ENCODE measurements around the gene NEK7. TPM values are rescaled to one million over a fixed set of nuclear protein-coding genes. Genes with fewer than 3 reads are reported as not detected.
"Not testable (repeated sequence)": the region's sequence is repeated elsewhere in the genome, so short reads cannot be mapped to it uniquely, and the experiment has no call there.

Gene NEK7
- 46.1 and 59.3 TPM in 2 replicates for total RNA-seq (2014; rRNA removed; shearing (Covaris generic))

- DNase-seq (ENCODE audit: low read depth), result peak; percentile 92
Observed at GRCh38 chr1:198156745-198157240, at the start of gene NEK7. Gene NEK7, plus strand, starts transcription at chr1:198156998. Its CDS starts 75,583 bp downstream, at chr1:198232581.

- DNase-seq (ENCODE audit: low read depth), result peak; percentile 14
Observed at GRCh38 chr1:198107091-198107501, 49.7 kb upstream of the NEK7 start.

GRCh38 chr1:198108636-198109370 lies 48.0 kb upstream of the NEK7 start:
- DNase-seq (ENCODE audit: low read depth), result no peak

- DNase-seq (ENCODE audit: low read depth), result no peak
Observed at GRCh38 chr1:198109371-198109715, 47.5 kb upstream of the NEK7 start.

GRCh38 chr1:198113342-198113750 lies 43.5 kb upstream of the NEK7 start:
- DNase-seq (ENCODE audit: low read depth), result no peak

GRCh38 chr1:198116069-198116468 lies 40.7 kb upstream of the NEK7 start:
- DNase-seq (ENCODE audit: low read depth), result no peak

GRCh38 chr1:198116469-198116868 lies 40.3 kb upstream of the NEK7 start:
- no peak for DNase-seq (ENCODE audit: low read depth)

GRCh38 chr1:198117267-198117666 lies 39.5 kb upstream of the NEK7 start:
- DNase-seq (ENCODE audit: low read depth), result no peak

GRCh38 chr1:198118134-198118533 lies 38.7 kb upstream of the NEK7 start:
- peak; percentile 66 for DNase-seq (ENCODE audit: low read depth)

- DNase-seq (ENCODE audit: low read depth), result no peak
Observed at GRCh38 chr1:198119906-198120305, 36.9 kb upstream of the NEK7 start.

GRCh38 chr1:198121056-198121826 lies 35.6 kb upstream of the NEK7 start:
- DNase-seq (ENCODE audit: low read depth), result peak; percentile 81

GRCh38 chr1:198122693-198123092 lies 34.1 kb upstream of the NEK7 start:
- peak; percentile 31 for DNase-seq (ENCODE audit: low read depth)

- DNase-seq (ENCODE audit: low read depth), result no peak
Observed at GRCh38 chr1:198123133-198123532, 33.7 kb upstream of the NEK7 start.

- DNase-seq (ENCODE audit: low read depth), result no peak
Observed at GRCh38 chr1:198124673-198125072, 32.1 kb upstream of the NEK7 start.

GRCh38 chr1:198125995-198126735 lies 30.6 kb upstream of the NEK7 start:
- peak; percentile 55 for DNase-seq (ENCODE audit: low read depth)

- DNase-seq (ENCODE audit: low read depth), result no peak
Observed at GRCh38 chr1:198128533-198128932, 28.3 kb upstream of the NEK7 start.

- DNase-seq (ENCODE audit: low read depth), result not testable (repeated sequence)
Observed at GRCh38 chr1:198130053-198130452, 26.7 kb upstream of the NEK7 start.

- no peak for DNase-seq (ENCODE audit: low read depth)
Observed at GRCh38 chr1:198132060-198132781, 24.6 kb upstream of the NEK7 start.

- DNase-seq (ENCODE audit: low read depth), result no peak
Observed at GRCh38 chr1:198134252-198134651, 22.5 kb upstream of the NEK7 start.

- no peak for DNase-seq (ENCODE audit: low read depth)
Observed at GRCh38 chr1:198135366-198135765, 21.4 kb upstream of the NEK7 start.

GRCh38 chr1:198141668-198142351 lies 15.0 kb upstream of the NEK7 start:
- DNase-seq (ENCODE audit: low read depth), result no peak

All from Daoy (cell line).